Islet of Langerhans (tissue), 1 donor: Measurements from ENCODE around the gene CCDC77.

Source experiments
- FAIRE-seq: peaks from one replicate; lab custom pipeline; 2011; peaks lifted over from hg19 to GRCh38; lab: Jason Lieb, UNC

CCDC77 gene

GRCh38 chr12:452667-453210, 51.3 kb downstream of the CCDC77 start:
- FAIRE-seq = no peak

GRCh38 chr12:454833-455232, 53.4 kb downstream of the CCDC77 start:
- no peak for FAIRE-seq

DNA sequence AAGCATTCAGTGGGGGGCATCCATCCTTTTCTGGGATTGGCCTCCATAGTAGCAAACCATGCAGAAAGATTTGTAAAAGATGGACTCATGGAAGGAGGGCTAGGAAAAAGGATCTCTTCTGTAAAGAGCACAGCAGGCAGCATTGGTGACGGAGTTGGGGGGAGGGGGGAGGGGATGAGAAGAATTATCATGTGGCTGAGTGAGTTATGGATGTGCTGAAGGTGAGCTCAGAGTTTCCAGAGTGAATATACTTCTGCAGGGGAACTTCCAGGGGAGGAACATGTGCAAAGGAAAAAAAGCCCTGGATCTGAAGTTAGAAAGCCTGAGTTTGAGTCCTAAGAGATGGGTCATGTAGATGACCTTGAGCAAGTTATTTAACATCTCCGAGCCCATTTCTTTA, 54.4 kb downstream of the CCDC77 start:
- FAIRE-seq = peak; percentile 33

GRCh38 chr12:457676-458075, 56.2 kb downstream of the CCDC77 start:
- FAIRE-seq = no peak

- peak; percentile 24 for FAIRE-seq
Measured at GRCh38 chr12:459050-459429, 57.6 kb downstream of the CCDC77 start.

DNA sequence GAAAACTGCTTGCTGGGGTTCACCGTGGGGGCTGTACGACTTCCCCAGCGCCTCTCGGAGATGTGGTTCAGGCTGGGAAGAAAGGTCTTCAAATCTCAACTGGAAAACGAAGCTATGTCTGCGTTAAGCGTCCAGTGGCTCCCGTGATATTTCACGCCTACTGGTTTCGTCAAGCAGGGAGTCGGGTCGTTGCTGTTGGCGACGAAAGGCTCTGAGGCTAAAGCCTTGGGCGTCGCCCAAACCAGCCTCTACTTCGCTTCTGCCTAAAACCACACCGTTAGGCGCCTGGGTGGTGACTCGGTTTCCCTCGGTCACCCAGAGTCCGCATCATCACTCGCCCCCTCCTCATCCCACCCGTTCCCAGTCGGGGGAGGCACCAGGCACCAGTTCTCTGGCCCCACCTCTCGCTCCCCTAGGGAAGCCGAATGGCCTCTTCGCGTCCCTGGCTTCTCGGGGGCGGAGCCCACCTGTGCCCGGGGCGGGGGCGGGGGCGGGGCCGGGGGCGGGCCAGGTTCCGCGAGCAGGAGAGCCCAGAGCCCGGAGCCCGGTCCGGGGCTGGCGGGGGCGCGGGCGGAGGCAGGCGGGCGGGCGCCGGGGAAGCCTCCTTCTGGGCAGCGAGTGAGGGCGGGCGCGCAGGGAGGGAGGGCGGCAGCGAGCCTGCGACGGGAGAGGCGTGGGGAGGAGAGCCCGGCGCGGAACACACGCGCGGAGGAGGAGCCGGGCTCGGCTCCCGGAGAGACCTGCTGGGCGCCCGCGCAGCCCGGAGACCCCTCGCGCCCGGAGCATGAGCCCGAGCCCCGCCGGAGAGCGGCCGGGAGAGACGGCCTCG, 58.2 kb downstream of the CCDC77 start, which contains the start of gene B4GALNT3:
Gene B4GALNT3 (plus strand): TSS at position 510 of the 829 bp plus-strand sequence. CDS start 438 bp downstream, outside the sequence.
- peak; percentile 5 for FAIRE-seq

DNA sequence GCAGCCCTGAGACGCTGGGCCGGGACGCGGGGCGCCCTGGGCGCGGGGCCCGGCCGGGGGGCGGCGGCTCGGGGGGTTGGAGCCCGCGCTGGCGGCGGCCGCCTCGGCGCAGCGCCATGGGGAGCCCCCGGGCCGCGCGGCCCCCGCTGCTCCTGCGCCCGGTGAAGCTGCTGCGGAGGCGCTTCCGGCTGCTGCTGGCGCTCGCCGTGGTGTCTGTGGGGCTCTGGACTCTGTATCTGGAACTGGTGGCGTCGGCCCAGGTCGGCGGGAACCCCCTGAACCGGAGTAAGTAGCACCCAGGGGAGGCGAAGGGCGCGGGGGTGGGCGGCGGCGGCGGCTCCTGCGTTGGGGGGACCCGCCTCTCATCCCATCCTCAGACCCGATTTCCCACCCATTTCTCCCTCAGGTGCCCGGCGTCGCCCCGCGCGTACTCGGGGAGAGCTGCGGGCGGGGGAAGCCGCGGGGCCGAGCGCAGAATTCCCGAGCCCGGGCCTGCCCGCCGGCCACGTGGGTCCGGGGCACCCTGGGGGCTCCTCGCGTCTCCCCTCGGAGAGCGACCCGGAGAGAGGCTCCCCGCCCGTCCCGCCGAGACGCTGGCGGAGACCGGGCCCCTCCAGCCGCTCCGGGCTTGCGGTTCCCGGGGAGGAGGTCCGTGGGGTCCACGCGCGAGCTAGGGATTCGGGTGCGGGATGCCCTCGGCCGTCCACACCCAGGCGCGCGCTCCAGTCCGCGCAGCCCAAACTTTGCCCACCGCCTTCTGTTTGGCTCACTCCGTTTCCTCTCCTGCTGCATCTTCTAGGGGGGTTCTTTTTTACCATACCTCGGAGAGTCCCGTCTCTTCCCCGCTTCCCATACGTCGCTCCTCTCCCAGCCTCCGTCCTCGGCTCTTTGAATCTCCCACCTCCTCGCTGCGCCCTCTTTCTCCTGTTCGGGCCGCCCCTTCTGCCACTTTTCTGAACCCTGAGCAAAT, 59.1 kb downstream of the CCDC77 start:
- FAIRE-seq = no peak

DNA sequence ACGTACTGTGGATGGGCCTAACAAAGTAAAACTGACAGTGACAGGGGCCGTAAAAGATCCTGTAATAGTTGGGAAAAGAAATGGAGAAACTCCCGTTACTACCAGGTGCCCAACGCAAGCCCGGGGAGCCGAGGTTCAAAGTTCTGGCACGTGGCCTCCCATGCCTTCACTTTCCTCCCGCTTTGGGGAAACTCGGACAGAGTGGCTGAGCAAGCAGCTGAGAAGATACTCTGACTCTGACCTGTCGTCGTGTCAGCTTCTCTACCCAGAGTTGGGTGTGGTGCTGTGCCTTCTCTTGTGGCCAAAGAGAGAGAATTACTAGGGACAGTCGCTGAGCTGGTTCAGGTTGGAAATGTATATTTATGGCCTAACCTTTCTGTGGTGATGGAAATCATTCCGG, 60.0 kb downstream of the CCDC77 start:
- no peak for FAIRE-seq

DNA sequence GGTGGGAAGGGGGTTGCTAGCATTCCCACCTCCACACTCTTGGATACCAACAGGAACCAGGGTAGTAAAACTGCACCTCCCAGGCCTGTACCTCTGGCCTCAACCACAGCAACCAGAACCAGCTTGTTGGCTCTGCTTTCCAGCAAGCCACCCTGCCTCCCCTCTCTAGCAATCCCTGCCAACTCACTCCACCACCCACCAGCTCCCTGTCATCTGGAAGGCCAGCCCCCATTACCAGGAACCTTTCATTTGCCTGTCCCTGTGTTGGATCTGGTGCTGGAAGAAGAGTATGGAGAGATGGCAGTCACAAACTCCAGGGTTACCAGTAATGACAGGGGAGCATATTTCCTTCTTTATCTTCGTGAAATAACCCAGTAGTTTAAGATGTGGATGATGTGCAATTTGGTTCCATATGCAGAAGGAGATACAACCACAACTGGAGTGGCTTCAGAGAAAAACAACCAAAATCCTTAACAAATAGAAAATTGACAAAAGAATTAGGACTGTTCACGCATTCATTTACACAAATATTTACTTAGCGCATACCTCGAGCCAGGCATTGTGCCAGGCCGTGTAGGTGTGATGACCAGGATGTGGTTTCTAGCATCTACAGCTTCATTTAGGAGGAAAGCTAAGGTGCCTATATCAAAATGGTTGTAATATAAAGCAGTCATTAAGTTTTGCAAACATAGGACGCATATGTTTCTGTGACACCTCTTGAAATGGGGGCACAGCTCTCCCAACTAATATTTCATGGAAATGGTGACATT, 61.7 kb downstream of the CCDC77 start:
- no peak for FAIRE-seq

DNA sequence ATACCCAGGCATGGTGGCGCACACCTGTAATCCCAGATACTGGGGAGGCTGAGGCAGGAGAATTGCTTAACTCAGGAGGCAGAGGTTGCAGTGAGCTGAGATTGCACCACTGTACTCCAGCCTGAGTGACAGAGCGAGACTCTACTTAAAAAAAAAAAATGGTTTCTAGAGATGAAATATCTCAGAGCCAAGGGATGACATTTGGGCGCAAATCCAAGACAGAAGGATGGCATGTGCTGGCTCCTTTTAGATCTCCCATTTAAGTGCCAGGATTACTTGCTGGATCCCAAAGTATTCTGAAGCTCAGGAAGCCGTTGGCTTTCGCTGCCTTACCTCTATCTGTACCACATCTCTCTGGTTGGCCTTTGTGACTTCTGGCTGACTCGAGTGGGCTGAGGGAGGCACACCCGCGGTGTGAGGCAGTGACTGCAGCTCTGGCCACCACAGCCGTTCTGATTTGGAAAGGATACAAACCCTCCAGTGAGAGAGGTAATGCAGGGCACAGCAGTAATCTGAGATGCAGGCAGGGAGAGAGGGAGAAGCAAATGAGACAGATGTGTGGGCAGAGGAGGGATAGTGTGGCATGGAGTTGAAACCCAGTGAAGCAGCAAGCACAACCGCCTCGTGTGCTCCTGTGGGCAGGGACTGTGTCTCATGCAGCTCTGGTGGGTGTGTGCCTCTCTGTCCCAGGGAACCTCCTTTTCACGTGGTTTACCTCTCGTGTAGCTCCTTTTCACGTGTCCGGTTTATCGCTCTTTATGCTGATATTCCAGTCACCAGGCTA, 63.2 kb downstream of the CCDC77 start:
- no peak for FAIRE-seq

- FAIRE-seq = no peak
Measured at GRCh38 chr12:466039-466438, 64.6 kb downstream of the CCDC77 start.

- no peak for FAIRE-seq
Measured at GRCh38 chr12:466762-467161, 65.3 kb downstream of the CCDC77 start.

DNA sequence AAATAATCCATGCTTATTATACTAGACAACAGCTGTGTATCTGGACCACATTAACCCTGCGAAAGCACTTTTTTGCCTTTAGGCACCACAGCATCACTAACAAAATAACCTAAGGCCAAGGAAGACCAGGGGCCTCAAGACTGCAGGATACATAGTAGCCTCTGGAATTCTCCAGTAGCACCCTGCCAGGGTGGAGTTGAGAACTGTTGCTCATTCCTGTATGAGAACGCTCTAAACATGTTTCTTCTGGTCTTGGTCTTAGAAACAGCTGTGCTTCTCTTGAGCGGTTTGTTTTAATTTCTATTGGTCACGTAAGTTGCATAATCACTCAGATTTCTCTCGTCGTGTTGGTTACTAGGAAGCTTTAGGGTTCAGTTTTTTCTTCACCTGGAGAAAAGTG, 66.1 kb downstream of the CCDC77 start:
- FAIRE-seq = no peak

GRCh38 chr12:468671-469389, 67.4 kb downstream of the CCDC77 start:
- FAIRE-seq = no peak

GRCh38 chr12:470133-470532, 68.7 kb downstream of the CCDC77 start:
- FAIRE-seq = no peak

- FAIRE-seq = no peak
Measured at GRCh38 chr12:473198-473597, 71.8 kb downstream of the CCDC77 start.

- FAIRE-seq = no peak
Measured at GRCh38 chr12:473863-474577, 72.6 kb downstream of the CCDC77 start.

DNA sequence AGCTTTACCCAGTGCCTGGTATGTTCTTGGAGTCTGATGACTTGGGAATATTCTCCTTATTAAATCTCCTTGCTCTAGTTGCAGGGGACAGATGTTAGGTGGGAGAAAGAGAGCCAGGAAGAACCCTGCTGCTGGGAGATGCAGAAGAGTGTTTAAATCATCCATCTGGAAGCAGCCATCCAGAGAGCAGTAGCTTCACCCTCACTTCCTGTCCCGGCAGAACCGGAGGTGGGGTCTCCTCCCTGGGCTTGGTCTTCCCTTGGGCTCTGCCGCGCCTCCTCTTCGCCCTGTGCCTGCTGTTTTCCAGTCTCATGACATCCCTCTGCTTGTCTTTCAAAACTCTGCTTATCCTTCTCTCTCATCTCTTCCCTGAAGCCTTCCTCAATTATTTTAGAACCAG, 73.8 kb downstream of the CCDC77 start:
- peak; percentile 61 for FAIRE-seq

GRCh38 chr12:479161-479560, 77.7 kb downstream of the CCDC77 start:
- no peak for FAIRE-seq
